GM19035 (cell line): ENCODE data around the gene THSD8.
"Not testable (repeated sequence)": the region's sequence is repeated elsewhere in the genome, so short reads cannot be mapped to it uniquely, and the experiment has no call there.

Experiments used
- ATAC-seq: cut with Tn5 transposase; IDR thresholded peaks from one replicate; pipeline ENCODE4 v1.9.1; 2021; ENCODE audit not compliant: unreplicated experiment

THSD8 gene

GRCh38 chr19:12821761-12822160, 19.9 kb downstream of the THSD8 start:
- no peak for ATAC-seq

- no peak for ATAC-seq
These were observed 23.6 kb downstream of the THSD8 start for GRCh38 chr19:12825254-12826131.

GRCh38 chr19:12828494-12828893, 26.6 kb downstream of the THSD8 start:
- ATAC-seq, result no peak

- ATAC-seq, result no peak
These were observed 31.5 kb downstream of the THSD8 start for GRCh38 chr19:12833418-12833737.

- ATAC-seq, result no peak
These were observed 32.1 kb downstream of the THSD8 start for GRCh38 chr19:12833738-12834565.

GRCh38 chr19:12834566-12834943, 32.7 kb downstream of the THSD8 start, which contains the start of gene RTBDN:
RTBDN (minus strand) TSS chr19:12834579; CDS start chr19:12829979, 4,600 bp downstream.
- ATAC-seq, result no peak

- no peak for ATAC-seq
These were observed 33.3 kb downstream of the THSD8 start for GRCh38 chr19:12834976-12835757.

GRCh38 chr19:12836529-12836863, 34.6 kb downstream of the THSD8 start:
- ATAC-seq, result no peak

GRCh38 chr19:12837225-12837624, 35.4 kb downstream of the THSD8 start:
- ATAC-seq, result no peak

- no peak for ATAC-seq
These were observed 36.5 kb downstream of the THSD8 start, which contains the start of gene MAST1 for GRCh38 chr19:12838182-12838885. MAST1 (plus strand) TSS chr19:12838515; CDS start chr19:12838573, 58 bp downstream.

GRCh38 chr19:12838886-12839756, 37.3 kb downstream of the THSD8 start:
- ATAC-seq, result no peak

- ATAC-seq, result no peak
These were observed 38.5 kb downstream of the THSD8 start for GRCh38 chr19:12840091-12841079.

- no peak for ATAC-seq
These were observed 39.2 kb downstream of the THSD8 start for GRCh38 chr19:12841094-12841493.

GRCh38 chr19:12842511-12842910, 40.6 kb downstream of the THSD8 start:
- ATAC-seq, result no peak

- no peak for ATAC-seq
These were observed 41.5 kb downstream of the THSD8 start for GRCh38 chr19:12843328-12843727.

- ATAC-seq, result no peak
These were observed 42.3 kb downstream of the THSD8 start for GRCh38 chr19:12843999-12844732.

GRCh38 chr19:12846613-12847012, 44.7 kb downstream of the THSD8 start:
- not testable (repeated sequence) for ATAC-seq
